Gastroesophageal sphincter (tissue), 4 donors: ENCODE measurements around the gene SFXN2. TPM values are rescaled to one million over a fixed set of nuclear protein-coding genes. Genes with fewer than 3 reads are reported as not detected.

Experiments used
- ATAC-seq: fragments of 150-250 bp; one replicate; pipeline ENCODE4 v1.9.1; 2016; ENCODE audit warnings: mild to moderate bottlenecking, moderate library complexity
- H3K27ac ChIP-seq, 4 donors: fragments of 200-600 bp; sonication (generic) in 3 of 4; 1 replicate in 3 of 4; 2 replicates in 1 of 4; pipeline ENCODE4 v1.5.1; 2016 to 2019
- H3K27me3 ChIP-seq: fragments of 200-600 bp; sonication (generic); one replicate; pipeline ENCODE4 v1.5.1; 2019
- H3K36me3 ChIP-seq, 2 donors: fragments of 200-600 bp; sonication (generic); one replicate each; pipeline ENCODE4 v1.5.1; 2019; ENCODE audit warnings: control low read depth in 1 of 2
- H3K4me1 ChIP-seq, 3 donors: fragments of 200-600 bp; sonication (generic); 1 replicate in 2 of 3; 2 replicates in 1 of 3; pipeline ENCODE4 v1.5.1; 2016 to 2019; ENCODE audit warnings: control low read depth in 2 of 3
- H3K4me3 ChIP-seq, 2 donors: fragments of 200-600 bp; sonication (generic); one replicate each; pipeline ENCODE4 v1.5.1; 2019; ENCODE audit warnings: mild to moderate bottlenecking in 1 of 2, moderate library complexity in 1 of 2
- H3K9me3 ChIP-seq, 3 donors: fragments of 200-600 bp; sonication (generic); one replicate each; pipeline ENCODE4 v1.5.1; 2017 to 2019; ENCODE audit warnings: control low read depth in 2 of 3
- CTCF ChIP-seq, 4 experiments: fragments of 200-600 bp in 2 of 4; fragments of 450-650 bp in 2 of 4; sonication (generic) in 1 of 4; IDR thresholded peaks; one replicate each; pipeline ENCODE4 v1.5.1; 2017 to 2019; ENCODE audit warnings: antibody characterized with exemption in 4 of 4, mild to moderate bottlenecking in 2 of 4, moderate library complexity in 2 of 4
- EP300 ChIP-seq: sonication (generic); formaldehyde crosslinking; IDR thresholded peaks from one replicate; pipeline ENCODE4 v1.6.1; 2017; ENCODE audit warnings: antibody characterized with exemption, mild to moderate bottlenecking
- POLR2A ChIP-seq, 2 donors: fragments of 450-650 bp; IDR thresholded peaks; one replicate each; pipeline ENCODE4 v1.6.1; 2017; ENCODE audit warnings: antibody characterized with exemption in 2 of 2, mild to moderate bottlenecking in 2 of 2, moderate library complexity in 1 of 2
- POLR2AphosphoS5 ChIP-seq: sonication (generic); formaldehyde crosslinking; IDR thresholded peaks from one replicate; pipeline ENCODE4 v1.6.1; 2017; ENCODE audit warnings: antibody characterized with exemption
- WGBS, 2 donors: methylation state at CpG; one replicate each; pipeline ENCODE4 v1.1.5; 2018; ENCODE audit warnings: low coverage in 1 of 2; 5-methylcytosine and 5-hydroxymethylcytosine counted together
- total RNA-seq, 4 donors: library from RNA; depleted of rRNA; stranded (reverse); fragments of >200 nt; gene quantifications; one replicate each; pipeline ENCODE4 v1.1.0, GENCODE V29; 2016

Gene SFXN2
- total RNA-seq, 4 donors from 2014 or later = 0.45 to 3.2 (median 1.2) TPM

- H3K27ac ChIP-seq = peak overlapping the region in 3 of 4 donors; percentile 78 to 81 (median 80)
- no peaks in the 10 kb centered on the region for H3K9me3 ChIP-seq
- TF ChIP-seq POLR2A (IDR thresholded peaks at IDR 0.05) = no peak
- TF ChIP-seq POLR2AphosphoS5 = no peak
- TF ChIP-seq CTCF (IDR thresholded peaks at IDR 0.05) = no peak
- TF ChIP-seq EP300 = no peak
- no peaks in the 10 kb centered on the region for H3K27me3 ChIP-seq
- H3K36me3 ChIP-seq = no peaks in the 10 kb centered on the region
- no peak overlapping the region for H3K4me3 ChIP-seq
- no peak for ATAC-seq
- H3K4me1 ChIP-seq = peaks cover 4 to 72% (median 42%) of the 10 kb centered on the region in 3 donors
- WGBS, 2 donors = 18 to 37% methylated on average over 2 to 3 of the region's 8 CpGs
These were observed 39.3 kb upstream of the SFXN2 start for GRCh38 chr10:102675011-102675665.

- peak overlapping the region in 3 of 4 donors; percentile 78 to 81 (median 80) for H3K27ac ChIP-seq
- peak; percentile 41 for ATAC-seq
- no peak for TF ChIP-seq POLR2A (IDR thresholded peaks at IDR 0.05)
- TF ChIP-seq POLR2AphosphoS5 = no peak
- TF ChIP-seq EP300 = no peak
- TF ChIP-seq CTCF (IDR thresholded peaks at IDR 0.05) = no peak
- H3K4me3 ChIP-seq = no peak overlapping the region
- WGBS, 2 donors = 11% methylated on average over 10 to 11 of the region's 16 CpGs
- no peaks in the 10 kb centered on the region for H3K36me3 ChIP-seq
- peaks cover 4 to 71% (median 42%) of the 10 kb centered on the region in 3 donors for H3K4me1 ChIP-seq
- no peaks in the 10 kb centered on the region for H3K27me3 ChIP-seq
- no peaks in the 10 kb centered on the region for H3K9me3 ChIP-seq
These were observed 38.5 kb upstream of the SFXN2 start for GRCh38 chr10:102675666-102676533.

- Histone ChIP-seq H3K9me3 (no peaks in the 10 kb centered on the region), H3K27ac (peak overlapping the region in 3 of 4 donors; percentile 20 to 78 (median 64)), H3K4me1 (peaks cover 4 to 71% (median 42%) of the 10 kb centered on the region in 3 donors), H3K4me3 (no peak overlapping the region), H3K27me3 (no peaks in the 10 kb centered on the region), H3K36me3 (peaks cover 0 to 6% of the 10 kb centered on the region in 2 donors)
- TF ChIP-seq POLR2A (IDR thresholded peaks at IDR 0.05) (no peak), CTCF (IDR thresholded peaks at IDR 0.05) (no peak), POLR2AphosphoS5 (no peak)
- WGBS, 2 donors = 27 to 54% methylated on average over 2 to 5 of the region's 9 CpGs
- ATAC-seq = no peak
These were observed 37.7 kb upstream of the SFXN2 start for GRCh38 chr10:102676534-102677315.

- no peak for ATAC-seq
- Histone ChIP-seq H3K27ac (peak overlapping the region in 3 of 4 donors; percentile 20 to 78 (median 64)), H3K4me1 (peaks cover 4 to 69% (median 42%) of the 10 kb centered on the region in 3 donors)
These were observed 36.9 kb upstream of the SFXN2 start for GRCh38 chr10:102677331-102678067.

More at GRCh38 chr10:102677331-102678067, 36.9 kb upstream of the SFXN2 start:
- TF ChIP-seq CTCF (IDR thresholded peaks at IDR 0.05) = no peak
- no peak for TF ChIP-seq POLR2A (IDR thresholded peaks at IDR 0.05)
- TF ChIP-seq POLR2AphosphoS5 = no peak
- no peak for TF ChIP-seq EP300
- Histone ChIP-seq H3K27me3 (no peaks in the 10 kb centered on the region), H3K9me3 (no peaks in the 10 kb centered on the region), H3K36me3 (peaks cover 0 to 14% of the 10 kb centered on the region in 2 donors), H3K4me3 (no peak overlapping the region)
- 90% methylated on average over 2 of the region's 9 CpGs; no CpG with 5 or more reads in 1 of the 2 donors for WGBS, 2 donors
